HTR-8/SVneo (cell line): Measurements from ENCODE around the gene TEDC1.

ENCODE experiments used
- DNase-seq: peaks from one replicate; pipeline ENCODE4 v3.0.0; 2011; ENCODE audit warnings: low spot score, mixed read lengths; ENCODE audit not compliant: insufficient read length
- FAIRE-seq: peaks from 2 replicates; lab custom pipeline; 2011; peaks lifted over from hg19 to GRCh38; lab: Jason Lieb, UNC

The TEDC1 gene

DNA sequence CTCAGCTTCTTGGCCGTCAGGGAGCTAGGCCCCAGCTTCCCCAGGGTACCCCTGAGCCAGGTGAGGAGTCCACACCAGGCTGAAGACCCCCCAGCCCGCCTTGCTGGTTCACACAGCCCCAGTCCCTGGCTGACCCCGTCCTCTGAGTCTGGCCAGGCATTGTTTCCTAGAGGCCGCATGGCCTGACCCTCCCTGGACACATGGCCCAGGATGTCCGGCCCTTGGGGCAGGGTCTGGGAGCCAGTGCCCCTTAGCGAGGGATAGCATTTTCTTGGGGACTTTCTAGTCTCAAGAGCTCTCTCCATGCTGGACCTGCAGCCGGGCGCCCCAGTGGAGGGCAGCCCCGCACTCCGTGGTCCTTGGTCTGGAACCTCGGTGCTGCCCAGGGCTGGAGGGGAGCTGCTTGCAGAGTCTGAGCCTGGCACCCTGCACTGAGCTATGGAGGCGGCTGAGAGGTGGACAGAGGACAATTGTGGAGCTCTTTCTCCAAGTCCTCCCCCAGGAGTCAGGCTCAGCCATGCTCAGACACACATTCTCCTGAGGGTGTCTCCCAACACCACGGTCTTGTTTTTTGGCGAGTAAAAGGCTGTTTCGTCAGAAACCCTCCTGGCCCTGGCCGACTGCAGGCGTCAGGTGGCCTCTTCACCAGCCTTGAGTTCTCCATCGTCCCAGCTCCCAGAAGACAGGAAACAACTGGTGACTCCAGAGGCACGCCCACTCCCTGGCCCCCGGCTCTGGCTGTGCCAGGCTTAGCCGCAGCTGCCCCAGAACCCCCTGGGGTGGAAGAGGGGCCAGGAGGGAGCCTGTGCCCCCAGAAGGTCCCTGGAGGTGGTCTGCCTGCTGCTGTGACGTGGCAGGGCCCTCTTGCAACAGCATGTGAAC lies 34.1 kb upstream of the TEDC1 start:
- FAIRE-seq = no peak
- DNase-seq = no peak

DNA sequence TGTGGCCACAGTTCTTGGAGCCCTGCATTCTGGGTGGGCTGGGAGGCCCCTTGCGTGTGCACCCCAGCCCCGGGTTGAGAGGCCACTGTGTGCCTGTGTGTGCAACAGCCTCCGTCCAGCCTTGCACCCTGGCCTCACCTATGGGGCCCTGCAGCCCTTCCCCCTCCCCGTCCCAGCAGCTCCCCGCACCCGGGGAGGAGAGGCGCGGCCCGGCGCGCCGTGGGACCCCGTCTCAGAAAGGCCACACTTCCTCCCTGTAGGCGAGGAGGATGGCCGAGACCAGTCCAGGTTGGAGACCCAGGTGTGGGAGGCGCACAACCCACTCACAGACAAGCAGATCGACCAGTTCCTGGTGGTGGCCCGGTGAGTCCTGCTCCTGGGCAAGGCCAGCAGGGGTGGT lies 33.0 kb upstream of the TEDC1 start:
- FAIRE-seq (no peak), DNase-seq (no peak)

DNA sequence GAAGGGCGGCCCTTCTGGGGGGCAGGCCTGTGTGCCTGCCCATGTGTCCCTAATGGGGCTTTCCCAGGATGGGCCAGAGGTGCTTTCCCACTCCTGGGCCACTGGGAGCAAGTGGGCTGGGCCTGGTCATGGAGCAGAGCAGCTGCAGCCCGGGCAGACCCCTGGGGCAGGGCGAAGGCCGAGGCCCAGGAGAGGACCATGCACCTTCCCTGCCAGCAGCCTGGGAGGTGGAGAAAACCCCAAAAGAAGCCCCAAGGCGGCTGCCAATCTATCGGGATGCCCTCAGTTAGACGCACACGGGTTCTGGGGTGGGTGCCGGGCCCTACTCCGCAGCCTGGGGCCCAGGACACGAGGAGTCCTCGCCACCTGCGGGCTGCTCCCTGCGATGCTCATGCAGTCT lies 32.5 kb upstream of the TEDC1 start:
- no peak for FAIRE-seq

DNA sequence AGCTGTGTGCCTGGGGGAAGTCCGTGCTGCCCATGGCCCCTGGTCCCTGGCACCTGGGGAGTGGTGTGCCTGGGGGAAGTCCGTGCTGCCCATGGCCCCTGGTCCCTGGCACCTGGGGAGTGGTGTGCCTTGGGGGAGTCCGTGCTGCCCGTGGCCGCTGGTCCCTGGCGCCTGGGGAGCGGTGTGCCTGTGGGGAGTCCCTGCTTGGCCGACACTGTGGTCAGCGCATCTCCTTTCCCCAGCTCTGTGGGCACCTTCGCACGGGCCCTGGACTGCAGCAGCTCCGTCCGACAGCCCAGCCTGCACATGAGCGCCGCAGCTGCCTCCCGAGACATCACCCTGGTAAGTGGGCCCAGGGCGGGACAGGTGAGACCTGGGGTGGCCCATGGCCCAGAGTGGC lies 30.9 kb upstream of the TEDC1 start:
- FAIRE-seq (no peak), DNase-seq (no peak)

More for the DNA sequence above, 32.5 kb upstream of the TEDC1 start:
- no peak for DNase-seq

DNA sequence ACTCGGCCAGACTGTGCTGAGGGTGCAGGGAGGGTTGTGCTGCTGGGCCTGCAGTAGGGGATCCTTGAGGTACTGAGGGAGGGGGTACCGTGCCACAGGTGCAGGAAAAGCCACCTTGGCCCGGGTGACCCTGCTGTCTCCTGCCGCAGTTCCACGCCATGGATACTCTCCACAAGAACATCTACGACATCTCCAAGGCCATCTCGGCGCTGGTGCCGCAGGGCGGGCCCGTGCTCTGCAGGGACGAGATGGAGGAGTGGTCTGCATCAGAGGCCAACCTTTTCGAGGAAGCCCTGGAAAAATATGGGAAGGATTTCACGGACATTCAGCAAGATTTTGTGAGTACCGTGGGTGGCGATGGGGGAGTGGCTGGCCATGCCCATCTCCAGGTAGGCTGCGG lies 30.4 kb upstream of the TEDC1 start:
- DNase-seq (no peak), FAIRE-seq (no peak)

DNA sequence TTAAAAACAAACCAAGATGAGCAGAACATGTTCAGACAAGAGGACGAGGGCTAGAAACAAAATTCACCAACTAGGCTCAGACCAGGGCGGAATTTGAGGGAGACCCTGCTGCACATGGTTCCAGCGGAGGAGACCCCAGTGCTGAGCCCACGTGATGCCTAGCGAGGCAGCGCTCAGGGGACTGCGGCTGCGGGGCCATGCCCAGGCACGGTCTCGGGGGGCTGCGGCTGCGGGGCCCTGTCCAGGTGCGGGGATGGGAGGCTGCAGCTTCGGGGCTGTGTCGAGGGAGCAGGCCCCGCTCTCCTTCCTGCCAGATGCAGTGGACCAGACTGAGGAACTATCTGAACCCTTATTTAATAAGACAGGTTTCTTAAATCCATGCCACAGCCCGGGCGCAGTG lies 29.1 kb upstream of the TEDC1 start:
- DNase-seq (no peak), FAIRE-seq (no peak)

DNA sequence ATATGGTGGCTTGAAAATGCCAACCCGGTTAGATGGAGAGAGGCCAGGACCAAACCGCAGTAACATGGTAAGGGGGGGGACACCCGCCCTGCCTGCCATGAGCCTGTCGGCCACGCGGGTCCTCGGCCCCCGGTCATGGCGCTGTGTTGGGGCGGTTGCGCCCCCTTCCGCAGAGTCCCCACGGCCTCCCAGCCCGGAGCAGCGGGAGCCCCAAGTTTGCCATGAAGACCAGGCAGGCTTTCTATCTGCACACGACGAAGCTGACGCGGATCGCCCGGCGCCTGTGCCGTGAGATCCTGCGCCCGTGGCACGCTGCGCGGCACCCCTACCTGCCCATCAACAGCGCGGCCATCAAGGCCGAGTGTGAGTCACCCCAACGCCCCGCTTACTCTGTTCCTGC lies 26.5 kb upstream of the TEDC1 start:
- no peak for DNase-seq
- no peak for FAIRE-seq

DNA sequence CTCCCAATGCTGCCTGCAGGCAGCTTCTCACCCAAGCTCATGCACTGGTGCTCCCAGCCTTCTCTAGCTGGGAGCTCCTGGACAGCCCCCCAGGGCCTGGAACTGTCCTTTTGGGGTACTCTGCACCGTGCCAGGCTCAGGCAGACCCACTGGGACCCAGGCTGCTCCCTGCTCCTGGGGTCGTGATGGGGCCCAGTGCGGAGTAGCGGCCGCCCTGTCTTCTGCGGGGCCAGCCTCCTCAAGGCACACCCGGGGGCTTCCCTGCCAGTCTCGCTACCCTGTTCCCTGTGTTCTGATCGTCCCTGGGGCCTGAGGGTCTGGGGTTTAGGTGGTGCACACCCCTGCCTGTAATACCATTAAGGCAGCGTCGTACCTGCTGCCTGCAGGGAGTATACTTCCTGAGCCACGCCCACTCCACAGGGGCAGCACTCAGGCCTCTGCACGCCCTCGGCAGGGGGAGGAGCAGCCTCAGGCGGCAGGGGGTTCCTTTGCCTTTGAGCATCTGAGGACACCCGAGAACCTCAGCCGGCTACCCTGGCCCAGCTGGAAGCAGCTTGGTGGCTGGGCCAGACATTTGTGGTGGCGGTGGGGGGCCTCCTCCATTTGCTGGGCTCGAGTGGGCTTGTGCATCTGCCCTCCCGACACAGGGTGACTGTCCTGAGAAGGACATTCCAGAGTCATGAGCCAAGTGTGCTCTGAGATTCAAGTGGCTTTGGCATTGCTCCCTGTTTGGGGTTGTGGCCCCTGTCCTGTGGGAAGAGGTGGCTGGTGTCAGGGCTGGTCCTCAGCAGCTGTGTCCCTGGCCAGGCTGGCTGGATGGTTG lies 25.6 kb upstream of the TEDC1 start:
- FAIRE-seq (peak; percentile 38), DNase-seq (no peak)

DNA sequence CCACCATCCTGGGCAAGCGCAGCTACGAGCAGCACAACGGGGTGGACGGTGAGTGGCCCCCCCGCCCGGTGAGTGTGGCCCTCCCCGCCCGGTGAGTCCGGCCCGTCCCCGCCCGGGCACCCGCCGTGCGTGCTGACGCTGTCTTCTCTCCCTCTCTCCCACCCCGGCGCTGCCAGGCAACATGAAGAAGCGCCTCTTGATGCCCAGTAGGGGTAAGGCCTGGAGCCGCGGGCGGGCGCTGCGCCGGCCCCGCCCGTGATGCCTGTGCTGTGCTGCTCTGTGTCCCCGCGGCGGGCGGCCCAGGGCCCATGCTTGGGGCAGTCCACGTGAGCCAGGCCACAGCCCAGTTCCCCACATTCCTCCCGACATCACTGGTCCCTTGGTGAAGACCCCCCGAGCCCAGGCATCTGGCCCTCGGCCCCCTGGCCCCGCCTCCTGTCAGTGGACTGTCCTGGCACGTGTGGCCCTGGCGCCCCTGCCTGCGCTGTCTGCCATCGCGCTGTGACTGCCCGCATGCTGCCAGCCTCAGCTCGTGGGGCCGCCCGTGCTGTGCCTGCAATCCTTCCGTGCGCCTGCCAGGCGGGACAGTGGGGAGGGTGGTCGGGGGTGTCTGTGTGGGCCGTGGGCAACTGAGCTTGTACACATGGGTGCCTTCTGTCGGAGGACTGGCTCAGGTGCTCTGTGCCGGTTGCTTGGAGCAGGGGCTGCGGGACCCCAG lies 24.4 kb upstream of the TEDC1 start:
- FAIRE-seq = no peak
- DNase-seq = no peak

DNA sequence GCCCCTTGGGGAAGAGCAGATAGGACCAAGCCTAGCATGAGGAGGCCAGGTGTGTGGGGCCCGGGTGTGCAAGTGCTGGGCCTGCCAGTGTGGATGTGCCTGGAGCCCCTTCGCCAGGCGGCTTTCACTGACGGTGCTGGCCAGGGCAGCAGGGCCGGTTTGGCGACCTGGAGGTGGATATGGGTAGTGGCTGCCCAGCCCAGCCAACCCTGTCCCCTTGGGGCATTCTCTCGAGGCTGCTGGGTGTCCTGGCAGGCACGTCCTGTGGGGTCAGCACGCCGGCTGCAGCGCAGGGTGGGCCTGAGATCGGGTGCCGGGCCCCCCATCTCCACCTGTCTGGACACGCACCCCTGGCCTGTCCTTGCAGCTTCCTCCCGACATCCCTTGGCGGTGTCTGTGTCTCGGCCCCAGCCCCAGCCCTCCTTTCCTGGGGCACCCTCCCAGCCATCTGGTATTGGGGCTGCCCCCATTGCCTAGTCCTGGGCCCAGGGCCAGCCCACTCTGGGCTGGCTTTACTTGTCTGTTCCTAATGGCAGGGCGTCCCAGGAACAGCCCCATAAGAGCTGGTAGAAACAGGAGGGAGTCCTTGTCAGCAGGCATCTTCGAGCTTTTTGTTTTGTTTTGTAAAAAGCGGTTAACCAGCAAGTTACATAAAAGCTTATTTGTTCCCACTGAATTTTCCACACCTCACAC lies 23.7 kb upstream of the TEDC1 start:
- DNase-seq = no peak
- no peak for FAIRE-seq

DNA sequence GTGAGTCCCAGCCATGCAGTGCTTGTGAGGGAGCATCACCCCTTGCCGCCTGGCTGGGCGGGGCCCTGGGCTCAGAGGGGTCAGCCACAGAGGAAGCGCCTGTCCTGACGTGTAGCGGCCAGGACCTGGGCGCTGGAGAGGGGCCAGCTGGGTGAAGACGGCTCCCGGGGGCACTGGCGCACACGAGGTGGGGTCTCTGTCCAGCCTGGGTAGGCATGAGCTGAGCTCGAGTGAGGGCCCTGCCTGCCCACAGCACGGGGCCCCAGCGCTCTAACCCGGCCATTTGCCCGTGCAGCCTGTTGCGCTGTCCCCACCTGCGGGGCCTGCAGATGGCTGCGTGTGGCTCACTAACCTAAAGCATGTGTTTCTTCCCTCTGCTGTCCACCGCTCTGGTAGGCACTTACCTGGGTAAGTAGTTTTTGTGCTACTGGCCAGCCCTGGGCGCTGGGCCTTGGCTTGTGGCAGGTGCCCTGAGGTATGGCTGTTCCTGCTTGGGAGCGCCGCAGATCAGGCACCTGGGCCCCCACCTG lies 23.0 kb upstream of the TEDC1 start:
- FAIRE-seq (no peak), DNase-seq (no peak)

DNA sequence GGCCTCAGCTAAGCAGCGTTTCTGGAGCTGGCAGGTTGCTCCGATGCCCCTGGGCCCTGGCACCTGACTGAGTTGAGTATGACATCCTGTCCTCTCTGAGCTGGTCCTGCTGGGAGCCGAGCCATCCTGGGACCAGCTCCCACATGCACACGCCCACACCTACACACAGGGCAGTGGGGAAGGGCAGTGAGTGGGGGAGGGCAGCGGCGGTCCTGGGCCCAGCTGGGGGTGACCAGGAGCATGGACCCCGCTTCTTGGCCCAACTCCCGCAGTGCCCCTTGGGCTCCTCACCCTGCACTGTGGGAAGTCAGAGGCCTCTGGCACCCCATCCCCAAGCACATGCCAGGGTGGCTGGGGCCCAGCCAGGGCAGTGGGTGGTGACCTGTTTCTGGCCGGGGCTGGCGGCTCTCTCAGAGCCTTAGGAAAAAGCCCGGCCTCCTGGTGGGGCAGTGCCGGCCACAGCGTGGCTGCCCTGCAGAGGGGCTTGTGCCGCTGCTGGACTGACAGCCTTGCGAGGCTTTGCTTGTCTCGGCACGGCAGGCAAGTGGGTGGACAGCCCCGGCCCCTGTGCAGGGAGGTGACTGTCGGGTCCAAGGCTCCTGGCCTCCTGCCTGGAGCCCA lies 22.3 kb upstream of the TEDC1 start:
- FAIRE-seq = no peak
- no peak for DNase-seq

DNA sequence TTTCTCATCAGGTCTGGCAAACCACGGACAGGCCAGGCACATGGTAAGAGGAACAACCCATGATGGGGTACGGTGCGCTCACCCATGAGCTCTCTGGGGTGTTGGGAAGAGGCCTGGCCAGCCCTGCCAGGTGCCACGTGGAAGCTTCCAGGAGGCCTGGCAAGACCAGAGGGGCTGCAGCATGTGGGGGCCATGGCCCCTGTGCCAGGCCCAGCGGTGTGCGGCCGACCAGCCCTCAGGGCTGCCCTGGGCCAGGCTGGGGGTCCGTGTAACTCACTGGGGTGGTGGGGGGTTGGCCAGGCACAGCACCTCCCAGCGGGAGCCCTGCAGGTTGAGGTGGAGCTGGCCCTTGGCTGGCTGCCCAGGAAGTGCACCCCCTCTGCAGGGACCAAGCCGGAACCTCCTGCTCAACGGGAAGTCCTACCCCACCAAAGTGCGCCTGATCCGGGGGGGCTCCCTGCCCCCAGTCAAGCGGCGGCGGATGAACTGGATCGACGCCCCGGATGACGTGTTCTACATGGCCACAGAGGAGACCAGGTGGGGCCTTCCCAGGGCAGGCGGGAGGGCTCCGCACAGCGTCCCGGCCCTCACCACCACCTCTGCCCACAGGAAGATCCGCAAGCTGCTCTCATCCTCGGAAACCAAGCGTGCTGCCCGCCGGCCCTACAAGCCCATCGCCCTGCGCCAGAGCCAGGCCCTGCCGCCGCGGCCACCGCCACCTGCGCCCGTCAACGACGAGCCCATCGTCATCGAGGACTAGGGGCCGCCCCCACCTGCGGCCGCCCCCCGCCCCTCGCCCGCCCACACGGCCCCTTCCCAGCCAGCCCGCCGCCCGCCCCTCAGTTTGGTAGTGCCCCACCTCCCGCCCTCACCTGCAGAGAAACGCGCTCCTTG lies 21.3 kb upstream of the TEDC1 start:
- DNase-seq (no peak), FAIRE-seq (no peak)

DNA sequence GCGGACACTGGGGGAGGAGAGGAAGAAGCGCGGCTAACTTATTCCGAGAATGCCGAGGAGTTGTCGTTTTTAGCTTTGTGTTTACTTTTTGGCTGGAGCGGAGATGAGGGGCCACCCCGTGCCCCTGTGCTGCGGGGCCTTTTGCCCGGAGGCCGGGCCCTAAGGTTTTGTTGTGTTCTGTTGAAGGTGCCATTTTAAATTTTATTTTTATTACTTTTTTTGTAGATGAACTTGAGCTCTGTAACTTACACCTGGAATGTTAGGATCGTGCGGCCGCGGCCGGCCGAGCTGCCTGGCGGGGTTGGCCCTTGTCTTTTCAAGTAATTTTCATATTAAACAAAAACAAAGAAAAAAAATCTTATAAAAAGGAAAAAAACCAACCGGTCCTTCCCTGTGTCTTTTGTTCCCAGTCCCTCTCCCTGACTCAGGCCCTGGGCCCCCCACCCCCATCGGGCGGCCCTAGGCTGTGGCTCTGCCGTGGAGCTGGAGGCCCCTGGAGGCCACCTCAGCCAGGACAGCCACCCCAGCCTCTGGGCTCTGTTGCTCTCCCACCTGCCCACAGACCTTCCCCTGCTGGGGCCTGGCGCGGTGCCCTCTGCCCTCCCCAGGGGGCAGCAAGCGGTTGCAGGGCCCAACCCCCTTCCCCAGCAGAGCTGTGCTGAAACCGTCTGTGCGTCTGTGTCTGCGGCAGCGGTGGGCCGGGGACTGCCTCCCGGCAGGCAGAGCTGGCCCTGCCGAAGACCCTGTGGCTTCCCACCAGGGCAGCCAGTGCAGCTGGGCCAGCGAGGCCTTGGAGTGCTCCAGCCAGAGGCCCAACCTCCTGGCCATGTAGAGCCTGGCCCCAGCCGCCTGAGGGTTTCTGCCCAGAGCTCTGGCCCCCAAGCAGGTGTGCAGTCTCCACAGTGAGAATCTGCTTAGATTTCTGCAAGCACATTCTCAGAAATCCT lies 20.4 kb upstream of the TEDC1 start:
- FAIRE-seq (no peak), DNase-seq (no peak)

DNA sequence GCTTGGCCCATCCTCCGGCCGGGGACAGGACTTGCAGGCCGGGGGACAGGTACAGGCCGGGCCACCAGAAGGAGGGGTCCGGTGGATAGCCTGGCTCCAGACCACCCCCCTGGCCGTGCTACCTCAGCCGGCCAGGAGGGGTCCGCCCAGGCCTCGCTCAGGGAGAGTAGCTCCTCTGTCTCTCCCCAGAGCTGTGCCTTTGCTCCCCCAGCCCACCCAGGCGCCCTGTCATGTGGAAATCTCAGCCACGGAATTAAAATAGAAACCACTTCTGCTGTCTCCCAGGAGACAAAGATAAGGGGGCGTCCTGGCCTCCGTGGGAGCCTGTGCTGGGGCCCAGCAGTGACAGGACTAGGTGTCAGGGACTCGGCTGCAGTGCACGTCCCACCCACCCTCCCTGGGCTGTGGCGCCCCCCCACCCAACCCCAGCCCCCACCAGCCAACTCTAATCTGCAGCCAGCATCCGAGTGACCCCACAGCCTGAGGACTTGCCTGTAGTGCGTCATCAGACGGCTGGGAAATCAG lies 19.7 kb upstream of the TEDC1 start:
- FAIRE-seq = no peak
- no peak for DNase-seq

DNA sequence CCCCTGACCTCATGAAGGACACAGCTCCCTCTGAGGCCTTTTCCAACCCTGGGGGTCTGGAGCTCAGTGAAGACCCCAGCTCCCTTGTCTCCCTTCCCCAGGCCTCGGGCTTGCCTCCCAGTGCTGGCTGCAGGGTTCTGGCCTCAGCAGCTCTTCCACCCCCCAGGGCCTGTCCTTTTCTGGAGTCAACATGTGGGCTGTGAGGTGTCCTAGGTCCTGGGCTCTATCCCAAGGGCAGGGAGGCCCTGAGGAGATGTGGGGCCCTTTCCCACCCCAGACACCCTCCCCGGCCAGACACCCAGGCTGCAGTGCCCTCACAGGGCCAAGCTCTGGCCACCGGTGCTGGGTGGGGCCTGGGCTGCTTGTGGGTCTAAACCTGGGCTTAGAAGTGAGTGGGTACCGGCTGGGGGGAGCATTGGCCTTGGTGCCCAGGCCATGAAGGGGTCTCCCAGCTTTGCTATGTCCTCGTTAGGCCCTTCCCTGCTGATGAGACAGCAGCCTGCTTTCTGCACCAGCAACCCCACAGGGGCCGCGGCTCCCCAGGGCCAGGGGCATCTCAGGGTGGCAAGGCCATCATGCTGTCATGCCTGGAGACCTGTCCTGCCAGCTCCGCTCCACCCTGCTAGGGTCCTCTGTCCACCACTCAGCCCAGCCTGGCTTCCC lies 19.1 kb upstream of the TEDC1 start:
- DNase-seq = no peak
- FAIRE-seq = no peak

DNA sequence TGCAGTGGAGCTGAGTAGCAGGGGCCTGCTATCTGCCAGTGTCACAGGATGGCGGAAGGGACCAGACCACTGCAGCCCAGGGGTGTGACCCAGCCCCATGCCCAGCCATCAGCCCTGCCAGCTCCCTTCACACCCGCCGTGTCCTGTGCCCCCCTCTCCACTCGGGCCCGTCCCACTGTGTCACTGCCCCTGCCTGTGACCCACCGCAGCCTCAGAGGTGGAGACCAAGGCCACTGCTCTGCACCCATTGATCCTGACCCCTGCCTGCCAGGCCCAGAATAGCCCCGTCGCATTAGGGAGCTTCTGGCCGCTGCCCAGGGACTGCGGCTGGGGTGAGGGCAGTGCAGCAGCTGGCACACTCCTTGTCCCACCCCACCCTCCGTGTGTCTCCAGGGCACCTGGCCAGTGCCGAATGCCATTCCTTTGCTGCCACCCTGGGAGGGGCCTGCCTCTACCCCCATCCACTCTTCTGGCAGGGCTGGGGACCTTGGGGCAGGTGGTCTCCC lies 18.5 kb upstream of the TEDC1 start:
- FAIRE-seq (no peak), DNase-seq (no peak)
